HEK293 (cell line): ENCODE results near the gene TGFBI.
A peak's percentile ranks its signal among the peaks of the same experiment; 100 is the strongest.

Source experiments
- CTCF ChIA-PET: fragments of 350-600 bp; formaldehyde crosslinking; extraction: SDS; loops from one replicate; lab custom pipeline; 2021; ENCODE audit warnings: antibody characterized with exemption; lab: Yijun Ruan, JAX
- POLR2A ChIA-PET: fragments of 300-600 bp; formaldehyde crosslinking; extraction: SDS; loops from one replicate; lab custom pipeline; 2020; ENCODE audit warnings: antibody characterized with exemption, inconsistent platforms; lab: Yijun Ruan, JAX
- H3K27ac ChIP-seq: fragments of 200-500 bp; sonication (Bioruptor generic); 2 replicates; pipeline ENCODE4 v1.5.1; 2014; ENCODE audit warnings: low read depth, low read length, control low read depth, inconsistent platforms; ENCODE audit errors: extremely low read depth
- H3K36me3 ChIP-seq, 2 experiments: fragments of 200-500 bp in 1 of 2; sonication (Bioruptor generic) in 1 of 2; 1 replicate in 1 of 2; 2 replicates in 1 of 2; pipeline ENCODE4 v1.5.1; 2014 to 2017; ENCODE audit warnings: inconsistent platforms in 2 of 2, low read length in 2 of 2; ENCODE audit not compliant: control insufficient read depth in 2 of 2, insufficient read depth in 1 of 2
- H3K4me1 ChIP-seq: fragments of 200-500 bp; sonication (Bioruptor generic); 2 replicates; pipeline ENCODE4 v1.5.1; 2014; ENCODE audit warnings: mild to moderate bottlenecking, low read length, inconsistent platforms; ENCODE audit not compliant: control insufficient read depth, insufficient read depth
- H3K4me3 ChIP-seq: 2 replicates; pipeline ENCODE4 v1.5.1; 2011; ENCODE audit warnings: low read depth, mild to moderate bottlenecking, control low read depth, low read length, moderate library complexity
- H3K9me3 ChIP-seq: fragments of 200-500 bp; sonication (Bioruptor generic); 2 replicates; pipeline ENCODE4 v1.5.1; 2014; ENCODE audit warnings: low read depth, low read length, inconsistent platforms; ENCODE audit not compliant: control insufficient read depth, insufficient read depth
- AEBP2 ChIP-seq: fragments of 450-650 bp; formaldehyde crosslinking; IDR thresholded peaks from 2 replicates; pipeline ENCODE4 v1.5.1; 2016; ENCODE audit warnings: missing biosample characterization, missing genetic modification characterization, borderline replicate concordance
- BCL6B ChIP-seq: fragments of 450-650 bp; formaldehyde crosslinking; IDR thresholded peaks from 2 replicates; pipeline ENCODE4 v1.5.1; 2017; ENCODE audit warnings: missing biosample characterization, missing genetic modification characterization
- PRDM10 ChIP-seq: fragments of 450-650 bp; formaldehyde crosslinking; IDR thresholded peaks from 2 replicates; pipeline ENCODE4 v1.5.1; 2016; ENCODE audit warnings: missing biosample characterization, missing genetic modification characterization
- SP7 ChIP-seq: fragments of 450-650 bp; formaldehyde crosslinking; IDR thresholded peaks from 2 replicates; pipeline ENCODE4 v1.5.1; 2016; ENCODE audit warnings: missing biosample characterization, missing genetic modification characterization
- TRIM28 ChIP-seq: IDR thresholded peaks from 2 replicates; pipeline ENCODE4 v1.6.1; 2011; ENCODE audit warnings: low read length, control low read depth, borderline replicate concordance
- ZBTB48 ChIP-seq: fragments of 450-650 bp; formaldehyde crosslinking; IDR thresholded peaks from 2 replicates; pipeline ENCODE4 v1.5.1; 2016; ENCODE audit warnings: missing biosample characterization, missing genetic modification characterization
- ZBTB8A ChIP-seq: fragments of 450-650 bp; formaldehyde crosslinking; IDR thresholded peaks from 2 replicates; pipeline ENCODE4 v1.5.1; 2016; ENCODE audit warnings: missing biosample characterization, missing genetic modification characterization
- ZIC2 ChIP-seq: fragments of 450-650 bp; formaldehyde crosslinking; IDR thresholded peaks from 2 replicates; pipeline ENCODE4 v1.5.1; 2016; ENCODE audit warnings: missing biosample characterization, missing genetic modification characterization
- ZNF10 ChIP-seq: fragments of 450-650 bp; formaldehyde crosslinking; IDR thresholded peaks from 2 replicates; pipeline ENCODE4 v1.5.1; 2017; ENCODE audit warnings: missing biosample characterization, missing genetic modification characterization
- ZNF146 ChIP-seq: fragments of 450-650 bp; formaldehyde crosslinking; IDR thresholded peaks from 2 replicates; pipeline ENCODE4 v1.5.1; 2016; ENCODE audit warnings: missing biosample characterization, missing genetic modification characterization
- ZNF324 ChIP-seq: fragments of 450-650 bp; formaldehyde crosslinking; IDR thresholded peaks from 2 replicates; pipeline ENCODE4 v1.5.1; 2016; ENCODE audit warnings: missing biosample characterization, missing genetic modification characterization
- ZNF341 ChIP-seq: fragments of 450-650 bp; formaldehyde crosslinking; IDR thresholded peaks from 2 replicates; pipeline ENCODE4; 2016; ENCODE audit warnings: low read depth, missing biosample characterization, missing genetic modification characterization
- ZNF362 ChIP-seq: fragments of 450-650 bp; formaldehyde crosslinking; IDR thresholded peaks from 2 replicates; pipeline ENCODE4 v1.5.1; 2016; ENCODE audit warnings: missing biosample characterization, missing genetic modification characterization
- ZNF501 ChIP-seq: fragments of 450-650 bp; formaldehyde crosslinking; IDR thresholded peaks from 2 replicates; pipeline ENCODE4 v1.5.1; 2016; ENCODE audit warnings: missing biosample characterization, missing genetic modification characterization
- ZNF529 ChIP-seq: fragments of 450-650 bp; formaldehyde crosslinking; IDR thresholded peaks from 2 replicates; pipeline ENCODE4 v1.5.1; 2017; ENCODE audit warnings: missing genetic modification characterization, missing biosample characterization; ENCODE audit not compliant: insufficient replicate concordance
- ZNF544 ChIP-seq: fragments of 450-650 bp; formaldehyde crosslinking; IDR thresholded peaks from 2 replicates; pipeline ENCODE4 v1.5.0; 2017; ENCODE audit warnings: missing biosample characterization, missing genetic modification characterization
- ZNF610 ChIP-seq: fragments of 450-650 bp; formaldehyde crosslinking; IDR thresholded peaks from 2 replicates; pipeline ENCODE4 v1.5.1; 2016; ENCODE audit warnings: missing biosample characterization, missing genetic modification characterization, borderline replicate concordance
- ZNF660 ChIP-seq: fragments of 450-650 bp; IDR thresholded peaks from 2 replicates; pipeline ENCODE4 v1.5.1; 2018; ENCODE audit warnings: missing biosample characterization, mild to moderate bottlenecking, missing genetic modification characterization
- ZNF664 ChIP-seq: fragments of 450-650 bp; formaldehyde crosslinking; IDR thresholded peaks from 2 replicates; pipeline ENCODE4 v1.5.1; 2016; ENCODE audit warnings: missing biosample characterization, missing genetic modification characterization
- ZNF830 ChIP-seq: fragments of 450-650 bp; IDR thresholded peaks from 2 replicates; pipeline ENCODE4 v1.5.0; 2018; ENCODE audit warnings: missing biosample characterization, missing genetic modification characterization, low read depth, mild to moderate bottlenecking, moderate library complexity
- ZSCAN5A ChIP-seq: fragments of 450-650 bp; formaldehyde crosslinking; IDR thresholded peaks from 2 replicates; pipeline ENCODE4 v1.5.1; 2016; ENCODE audit warnings: missing biosample characterization, missing genetic modification characterization

TGFBI gene

GRCh38 chr5:136094913-136095641 is 66.3 kb downstream of the TGFBI start:
- H3K4me1 ChIP-seq = peaks cover 10% of the 10 kb centered on the region
- ChIA-PET CTCF (interaction anchor here (0.6 to 2.8 kb wide), 3 partner anchors 12 to 29 kb away, joined by 3 to 9 read pairs (median 7); no protein-coding TSS in a partner anchor), POLR2A (no interaction called here)
- no peak overlapping the region for H3K4me3 ChIP-seq
- TF ChIP-seq ZNF362 (tag by site-specific recombination) (no peak), ZNF660 (tag by site-specific recombination) (no peak), ZBTB8A (tag by site-specific recombination) (no peak), TRIM28 (no peak), SP7 (tag by site-specific recombination) (no peak), ZNF146 (no peak), PRDM10 (tag by site-specific recombination) (peak; percentile 77), ZNF830 (no peak)
- TF ChIP-seq, all 188 proteins: peak for 1
- no peaks in the 10 kb centered on the region for H3K9me3 ChIP-seq
- H3K27ac ChIP-seq = no peak overlapping the region
- no peaks in the 10 kb centered on the region for H3K36me3 ChIP-seq

GRCh38 chr5:136098176-136098575 is 69.4 kb downstream of the TGFBI start:
- TF ChIP-seq ZNF544 (no peak), ZNF10 (tag by site-specific recombination) (0 out of 2 replicates have a peak, but pooled peaks have one; percentile 18), BCL6B (no peak)
- ChIA-PET POLR2A (no interaction called here), CTCF (interaction anchor here (0.6 to 1.0 kb wide), 3 partner anchors 15 to 39 kb away, joined by 3 read pairs; no protein-coding TSS in a partner anchor)
- H3K4me1 ChIP-seq = peaks cover 10% of the 10 kb centered on the region
- H3K9me3 ChIP-seq = no peaks in the 10 kb centered on the region
- H3K36me3 ChIP-seq = no peaks in the 10 kb centered on the region
- no peak overlapping the region for H3K27ac ChIP-seq
- no peak overlapping the region for H3K4me3 ChIP-seq

- POLR2A ChIA-PET = no interaction called here
These were observed 71.1 kb downstream of the TGFBI start for GRCh38 chr5:136099870-136100269.

More at GRCh38 chr5:136099870-136100269, 71.1 kb downstream of the TGFBI start:
- peaks cover 10% of the 10 kb centered on the region for H3K4me1 ChIP-seq
- no peaks in the 10 kb centered on the region for H3K36me3 ChIP-seq
- CTCF ChIA-PET = interaction anchor here (0.5 to 3.0 kb wide), 6 partner anchors 10 to 208 kb away, joined by 3 to 9 read pairs (median 3); no protein-coding TSS in a partner anchor
- no peaks in the 10 kb centered on the region for H3K9me3 ChIP-seq
- H3K27ac ChIP-seq = no peak overlapping the region
- TF ChIP-seq ZNF664 (no peak), ZSCAN5A (tag by site-specific recombination) (no peak), ZIC2 (tag by site-specific recombination) (no peak), ZBTB48 (tag by site-specific recombination) (no peak), ZNF501 (tag by site-specific recombination) (no peak), AEBP2 (no peak), ZNF610 (tag by site-specific recombination) (no peak), ZNF341 (tag by site-specific recombination) (no peak), ZNF324 (no peak), ZNF529 (no peak)
- no peak overlapping the region for H3K4me3 ChIP-seq
